Body of pancreas (tissue), 4 donors: ENCODE results near the gene TBC1D17. TPM values are rescaled to one million over a fixed set of nuclear protein-coding genes. Genes with fewer than 3 reads are reported as not detected.

Experiments used
- ATAC-seq: fragments of 150-250 bp; one replicate; pipeline ENCODE4 v1.9.1; 2016
- DNase-seq, 4 donors: peaks; one replicate each; pipeline ENCODE4 v3.0.0-alpha.2; 2019
- H3K27ac ChIP-seq, 4 donors: fragments of 200-600 bp; sonication (generic); 1 replicate in 3 of 4; 2 replicates in 1 of 4; pipeline versions ENCODE4 v1.5.1 to v1.6.1; 2016 to 2019; ENCODE audit warnings: mild to moderate bottlenecking in 1 of 4, mixed read lengths in 1 of 4, moderate library complexity in 1 of 4
- H3K27me3 ChIP-seq, 2 donors: fragments of 200-600 bp; sonication (generic); one replicate each; pipeline ENCODE4 v1.6.0; 2016; ENCODE audit warnings: mild to moderate bottlenecking in 1 of 2
- H3K36me3 ChIP-seq, 2 donors: fragments of 200-600 bp; sonication (generic); replicated peaks in 1 of 2; 2 replicates each; pipeline ENCODE4 v1.5.1; 2016; ENCODE audit warnings: low read depth in 2 of 2; ENCODE audit not compliant: insufficient read depth in 1 of 2
- H3K4me1 ChIP-seq: fragments of 200-600 bp; sonication (generic); one replicate; pipeline ENCODE4 v1.6.0; 2016
- H3K4me3 ChIP-seq, 2 donors: fragments of 200-600 bp; sonication (generic); 1 replicate in 1 of 2; 2 replicates in 1 of 2; pipeline ENCODE4 v1.5.1; 2016 to 2019
- H3K9me3 ChIP-seq, 3 donors: fragments of 200-600 bp; sonication (generic); 1 replicate in 2 of 3; 2 replicates in 1 of 3; pipeline ENCODE4 v1.5.1; 2016
- POLR2A ChIP-seq, 3 donors: fragments of 450-650 bp; IDR thresholded peaks; one replicate each; pipeline ENCODE4 v1.6.1; 2016; ENCODE audit warnings: antibody characterized with exemption in 3 of 3, mild to moderate bottlenecking in 2 of 3
- WGBS, 2 donors: methylation state at CpG; one replicate each; pipeline ENCODE4 v1.1.5; 2017; 5-methylcytosine and 5-hydroxymethylcytosine counted together
- intact Hi-C: fragments of 100-400 bp; cut with DNase I; formaldehyde crosslinking; loops from one replicate; pipeline ENCODE4 v1.15.1; 2023
- total RNA-seq, 2 donors: library from RNA; depleted of rRNA; stranded (reverse); fragments of >200 nt; gene quantifications; one replicate each; pipeline ENCODE4 v1.1.0, GENCODE V29; 2016
- TF ChIP-seq, protein P1 (sequence below), 7 experiments: fragments of 450-650 bp in 4 of 7; fragments of 200-600 bp in 3 of 7; sonication (generic) in 3 of 7; IDR thresholded peaks; one replicate each; pipeline ENCODE4 v1.5.1; 2016 to 2019; ENCODE audit warnings: antibody characterized with exemption in 7 of 7

Gene TBC1D17
- total RNA-seq, 2 donors from 2014 or later = 25.9 to 37.6 TPM

DNA sequence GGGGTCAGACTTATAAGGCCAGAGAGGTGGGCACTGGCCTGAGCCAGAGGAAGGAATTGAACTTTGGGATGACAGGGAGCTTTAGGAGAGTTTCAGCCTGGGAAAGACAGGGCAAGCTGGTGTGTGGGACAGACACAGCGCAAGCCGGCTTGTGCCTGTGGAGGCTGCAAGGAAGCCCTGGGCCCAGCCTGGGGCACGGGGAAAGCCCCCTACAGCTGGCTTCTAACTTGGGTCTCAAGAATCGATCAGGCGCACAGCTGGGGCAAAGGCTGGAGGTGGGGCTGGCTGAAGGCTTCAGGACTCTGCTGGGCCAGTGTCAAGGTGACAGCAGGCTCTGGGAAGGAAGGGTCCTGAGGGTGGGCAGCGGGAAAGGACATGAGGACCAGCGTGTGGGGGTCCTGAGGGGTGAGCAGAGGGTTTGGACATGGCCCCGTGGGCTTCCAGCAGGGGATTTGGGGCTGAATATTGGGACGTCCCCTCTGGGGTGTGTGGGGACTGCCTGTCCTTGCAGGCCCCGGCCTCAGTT, 23.6 kb upstream of the TBC1D17 start:
- WGBS, 2 donors = 73 to 76% methylated on average over 6 to 10 of the region's 10 CpGs
- Histone ChIP-seq H3K27ac (peak overlapping the region in 2 of 4 donors; percentile 5 to 25), H3K9me3 (no peaks in the 10 kb centered on the region), H3K4me3 (no peak overlapping the region), H3K27me3 (no peaks in the 10 kb centered on the region), H3K4me1 (peaks cover 36% of the 10 kb centered on the region), H3K36me3 (peaks cover 4 to 7% of the 10 kb centered on the region in 2 donors)
- no peak for TF ChIP-seq POLR2A (IDR thresholded peaks at IDR 0.05)
- DNase-seq (no peak), ATAC-seq (no peak)
- intact Hi-C loops = no loop called here

DNA sequence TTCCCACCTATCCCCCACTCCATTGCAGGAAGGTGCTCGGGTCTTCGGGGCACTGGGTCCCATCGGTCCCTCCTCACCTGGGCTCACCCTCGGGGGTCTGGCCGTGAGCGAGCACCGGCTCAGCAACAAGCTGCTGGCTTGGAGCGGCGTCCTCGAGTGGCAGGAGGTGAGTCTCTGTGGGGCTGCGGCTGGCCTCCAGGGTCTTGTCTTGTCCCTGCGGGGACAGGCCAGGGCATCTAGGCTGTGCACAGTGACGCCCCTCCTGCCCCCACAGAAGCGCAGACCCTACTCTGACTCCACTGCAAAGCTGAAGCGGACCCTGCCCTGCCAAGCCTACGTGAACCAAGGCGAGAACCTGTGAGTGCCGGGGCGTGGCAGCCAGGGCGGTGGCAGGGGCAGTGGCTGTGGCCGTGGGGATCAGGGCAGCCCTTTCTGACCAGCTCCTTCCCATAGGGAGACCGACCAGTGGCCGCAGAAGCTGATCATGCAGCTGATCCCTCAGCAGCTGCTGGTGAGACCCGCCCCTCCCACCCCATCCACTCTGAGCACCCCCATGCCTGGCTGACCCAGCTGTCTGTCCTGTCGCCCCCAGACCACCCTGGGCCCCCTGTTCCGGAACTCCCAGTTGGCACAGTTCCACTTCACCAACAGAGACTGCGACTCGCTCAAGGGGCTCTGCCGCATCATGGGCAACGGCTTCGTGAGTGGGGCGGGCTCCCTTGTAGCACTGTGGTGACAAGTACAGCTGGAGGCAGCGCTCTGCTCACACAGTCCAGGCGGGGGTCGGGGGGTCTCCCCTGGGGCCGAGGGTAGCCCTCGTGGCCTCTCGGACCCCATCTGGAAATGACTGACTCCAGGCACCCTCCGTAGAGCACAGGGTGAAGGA, 22.9 kb upstream of the TBC1D17 start:
- WGBS, 2 donors = 82 to 83% methylated on average over 3 to 33 of the region's 39 CpGs
- no peak for ATAC-seq
- Histone ChIP-seq H3K27me3 (no peaks in the 10 kb centered on the region), H3K9me3 (no peaks in the 10 kb centered on the region), H3K4me3 (no peak overlapping the region), H3K4me1 (peaks cover 34% of the 10 kb centered on the region), H3K36me3 (peaks cover 4 to 8% of the 10 kb centered on the region in 2 donors), H3K27ac (peak overlapping the region in 1 of 4 donors; percentile 5)
- TF ChIP-seq, protein P1, sequence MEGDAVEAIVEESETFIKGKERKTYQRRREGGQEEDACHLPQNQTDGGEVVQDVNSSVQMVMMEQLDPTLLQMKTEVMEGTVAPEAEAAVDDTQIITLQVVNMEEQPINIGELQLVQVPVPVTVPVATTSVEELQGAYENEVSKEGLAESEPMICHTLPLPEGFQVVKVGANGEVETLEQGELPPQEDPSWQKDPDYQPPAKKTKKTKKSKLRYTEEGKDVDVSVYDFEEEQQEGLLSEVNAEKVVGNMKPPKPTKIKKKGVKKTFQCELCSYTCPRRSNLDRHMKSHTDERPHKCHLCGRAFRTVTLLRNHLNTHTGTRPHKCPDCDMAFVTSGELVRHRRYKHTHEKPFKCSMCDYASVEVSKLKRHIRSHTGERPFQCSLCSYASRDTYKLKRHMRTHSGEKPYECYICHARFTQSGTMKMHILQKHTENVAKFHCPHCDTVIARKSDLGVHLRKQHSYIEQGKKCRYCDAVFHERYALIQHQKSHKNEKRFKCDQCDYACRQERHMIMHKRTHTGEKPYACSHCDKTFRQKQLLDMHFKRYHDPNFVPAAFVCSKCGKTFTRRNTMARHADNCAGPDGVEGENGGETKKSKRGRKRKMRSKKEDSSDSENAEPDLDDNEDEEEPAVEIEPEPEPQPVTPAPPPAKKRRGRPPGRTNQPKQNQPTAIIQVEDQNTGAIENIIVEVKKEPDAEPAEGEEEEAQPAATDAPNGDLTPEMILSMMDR (IDR thresholded peaks at IDR 0.05) = no peak
- no peak for TF ChIP-seq POLR2A (IDR thresholded peaks at IDR 0.05)
- intact Hi-C loops = no loop called here
- DNase-seq = peak in 1 of 4 donors; percentile 18

DNA sequence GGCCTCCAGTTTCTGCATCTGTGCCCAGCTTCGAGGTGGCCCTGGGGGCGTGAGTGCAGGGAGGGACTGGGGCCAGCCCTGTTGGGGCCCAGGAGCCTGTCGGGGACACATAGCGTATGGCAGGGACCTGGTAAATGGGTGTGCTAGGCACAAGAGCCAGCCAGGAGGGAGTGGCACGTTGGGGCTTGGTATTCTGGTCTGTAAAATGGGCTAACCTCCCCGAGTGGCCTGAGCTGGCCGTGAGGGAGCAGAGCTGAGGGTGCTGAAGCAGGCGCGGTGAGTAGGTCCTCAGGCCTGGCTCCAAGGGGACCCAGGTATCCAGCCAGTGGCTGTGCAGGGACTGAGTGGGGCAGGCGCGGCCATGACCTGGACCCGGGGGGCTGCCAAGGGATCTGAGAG, 22.2 kb upstream of the TBC1D17 start:
- no peaks in the 10 kb centered on the region for H3K9me3 ChIP-seq
- no peaks in the 10 kb centered on the region for H3K27me3 ChIP-seq
- 83 to 88% methylated on average over 7 to 12 of the region's 12 CpGs for whole genome bisulfite sequencing, 2 donors
- H3K4me3 ChIP-seq = no peak overlapping the region
- no peak for ATAC-seq
- DNase-seq = peak in 1 of 4 donors; percentile 13
- intact Hi-C loops = no loop called here
- H3K27ac ChIP-seq = no peak overlapping the region
- peaks cover 28% of the 10 kb centered on the region for H3K4me1 ChIP-seq
- TF ChIP-seq, protein P1 (IDR thresholded peaks at IDR 0.05) = no peak
- TF ChIP-seq POLR2A (IDR thresholded peaks at IDR 0.05) = no peak
- H3K36me3 ChIP-seq = peaks cover 9 to 11% of the 10 kb centered on the region in 2 donors

DNA sequence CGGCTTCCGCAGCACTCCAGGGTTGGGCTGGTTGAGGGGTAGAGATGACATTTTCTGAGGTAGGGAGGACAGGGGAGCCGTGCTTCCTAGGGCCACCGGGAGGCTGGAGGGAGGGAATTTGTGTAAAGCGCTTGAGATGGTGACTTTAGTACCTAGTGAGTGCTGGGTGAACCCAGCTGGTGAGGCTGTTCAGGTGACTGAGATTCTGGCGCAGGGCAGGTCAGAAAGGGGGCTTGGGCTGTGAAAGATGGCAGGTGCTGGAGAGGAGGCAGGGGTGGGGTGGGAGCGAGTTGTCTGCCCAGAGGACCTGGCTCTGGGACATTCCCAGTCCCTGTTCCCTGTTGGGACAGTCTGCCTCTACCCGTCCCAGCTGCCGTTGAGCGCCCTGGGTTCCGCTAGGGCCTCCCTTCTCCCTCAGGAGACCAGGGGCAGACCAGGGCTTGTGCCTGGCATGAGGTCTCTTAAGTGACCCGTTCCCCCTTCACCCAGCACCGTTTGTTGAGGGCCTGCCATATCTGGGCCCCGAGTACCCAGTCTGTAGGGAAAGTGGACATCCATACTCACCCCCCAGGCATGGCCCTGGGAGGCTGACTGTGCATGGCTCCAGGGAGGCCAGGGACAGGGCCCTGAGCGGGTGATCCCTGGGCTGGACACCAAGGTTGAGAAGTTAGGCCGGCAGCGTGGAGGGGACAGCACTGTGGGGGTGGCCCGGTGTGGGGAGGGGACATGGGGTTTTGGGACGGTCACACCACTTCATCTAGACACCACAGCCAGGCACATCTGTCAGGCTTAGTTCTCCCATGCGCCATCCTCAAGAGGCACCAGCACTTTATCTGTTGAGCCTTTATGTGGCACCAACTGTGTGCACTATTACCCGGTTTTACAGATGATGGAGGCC, 21.6 kb upstream of the TBC1D17 start:
- intact Hi-C loops = no loop called here
- DNase-seq = peak in 1 of 4 donors; percentile 22
- H3K27ac ChIP-seq = peak overlapping the region in 1 of 4 donors; percentile 8
- TF ChIP-seq, protein P1 (IDR thresholded peaks at IDR 0.05) = no peak
- TF ChIP-seq POLR2A (IDR thresholded peaks at IDR 0.05) = no peak
- H3K36me3 ChIP-seq = peaks cover 9 to 17% of the 10 kb centered on the region in 2 donors
- no peak overlapping the region for H3K4me3 ChIP-seq
- ATAC-seq = no peak
- H3K9me3 ChIP-seq = no peaks in the 10 kb centered on the region
- WGBS, 2 donors = 80 to 82% methylated on average over 19 to 21 of the region's 21 CpGs
- no peaks in the 10 kb centered on the region for H3K27me3 ChIP-seq
- H3K4me1 ChIP-seq = peaks cover 28% of the 10 kb centered on the region
